K562 (cell line): ENCODE results near the gene SERINC5. TPM values are rescaled to one million over a fixed set of nuclear protein-coding genes. Genes with fewer than 3 reads are reported as not detected.

Source experiments
- ATAC-seq: fragments of 200-7000 bp; cut with Tn5 transposase; 3 replicates; pipeline ENCODE4 v1.9.1; 2020; ENCODE audit warnings: moderate library complexity
- BruUV-seq: library from RNA; stranded (reverse); fragments of 400-500 nt; replicated peaks from 2 replicates; lab custom pipeline; 2021; lab: Mats Ljungman, UMichigan
- CTCF ChIA-PET: fragments of 300-600 bp; formaldehyde crosslinking; extraction: SDS; loops from one replicate; lab custom pipeline; 2021; ENCODE audit warnings: low intra/inter-chr PET ratio; lab: Yijun Ruan, JAX
- POLR2A ChIA-PET: fragments of 300-600, 350-650 bp; sonication (Branson Sonifier 250); formaldehyde crosslinking; extraction: SDS; loops from one replicate; lab custom pipeline; 2021; ENCODE audit warnings: antibody characterized with exemption, inconsistent platforms; lab: Yijun Ruan, JAX
- DNase-seq, 4 experiments: peaks; one replicate each; pipeline versions ENCODE4 v3.0.0 to v3.0.0-alpha.2; 2011 to 2018; ENCODE audit warnings: low spot score in 3 of 4, mixed read lengths in 3 of 4; ENCODE audit errors: extremely low read depth in 1 of 4
- FAIRE-seq: peaks from 2 replicates; lab custom pipeline; 2011; peaks lifted over from hg19 to GRCh38; lab: Jason Lieb, UNC
- H2AFZ ChIP-seq: 2 replicates; pipeline ENCODE4 v1.6.0; 2011; ENCODE audit warnings: low read depth, low read length, control low read depth, inconsistent platforms
- H3K27ac ChIP-seq: fragments of 200-600 bp; 3 replicates; pipeline ENCODE4 v1.8.0; 2011; ENCODE audit warnings: low read depth, mild to moderate bottlenecking, control low read depth, inconsistent platforms, low read length, moderate library complexity, mixed read lengths; ENCODE audit errors: extremely low read depth
- H3K27me3 ChIP-seq, 2 experiments: fragments of 300-600 bp in 1 of 2; 2 replicates in 1 of 2; 3 replicates in 1 of 2; pipeline versions ENCODE4 v1.6.0 to v1.8.0; 2011; ENCODE audit warnings: inconsistent platforms in 2 of 2, low read length in 2 of 2, mild to moderate bottlenecking in 1 of 2, mixed read lengths in 1 of 2, moderate library complexity in 1 of 2; ENCODE audit not compliant: control insufficient read depth in 2 of 2, insufficient read depth in 2 of 2
- H3K36me3 ChIP-seq: fragments of 300-600 bp; 3 replicates; pipeline ENCODE4 v1.8.0; 2011; ENCODE audit warnings: mild to moderate bottlenecking, low read length, inconsistent platforms; ENCODE audit not compliant: control insufficient read depth, insufficient read depth
- H3K4me1 ChIP-seq, 2 experiments: fragments of 200-600 bp in 1 of 2; replicated peaks in 1 of 2; 2 replicates in 1 of 2; 3 replicates in 1 of 2; pipeline versions ENCODE4 v1.5.1 to v1.8.0; 2011; ENCODE audit warnings: inconsistent platforms in 2 of 2, low read length in 2 of 2, mild to moderate bottlenecking in 1 of 2, mixed read lengths in 1 of 2, moderate library complexity in 1 of 2; ENCODE audit not compliant: control insufficient read depth in 2 of 2, insufficient read depth in 2 of 2
- H3K4me2 ChIP-seq: 2 replicates; pipeline ENCODE4 v1.6.1; 2011; ENCODE audit warnings: low read length, control low read depth, inconsistent platforms, mixed read lengths; ENCODE audit not compliant: insufficient read depth
- H3K4me3 ChIP-seq: fragments of 200-600 bp; sonication (generic), shearing (Covaris generic); 2 replicates; pipeline ENCODE4 v1.5.1; 2016; ENCODE audit warnings: control low read depth, inconsistent platforms
- H3K79me2 ChIP-seq: fragments of 200-600 bp; 3 replicates; pipeline ENCODE4 v1.8.0; 2011; ENCODE audit warnings: low read length, inconsistent platforms; ENCODE audit not compliant: control insufficient read depth, insufficient read depth
- H3K9ac ChIP-seq, 2 experiments: 2 replicates each; pipeline versions ENCODE4 v1.6.0 to v1.6.1; 2011; ENCODE audit warnings: low read depth in 2 of 2, low read length in 2 of 2, control low read depth in 1 of 2, inconsistent platforms in 1 of 2, mild to moderate bottlenecking in 1 of 2, mixed read lengths in 1 of 2; ENCODE audit not compliant: insufficient read depth in 1 of 2
- H3K9me1 ChIP-seq: one replicate; pipeline ENCODE4 v1.6.0; 2011; ENCODE audit warnings: inconsistent platforms, mild to moderate bottlenecking, low read length, moderate library complexity; ENCODE audit not compliant: control insufficient read depth, insufficient read depth
- H3K9me3 ChIP-seq: replicated peaks from 2 replicates; pipeline ENCODE4 v1.5.1; 2011; ENCODE audit warnings: low read depth, low read length, inconsistent platforms; ENCODE audit not compliant: control insufficient read depth, insufficient read depth
- H4K20me1 ChIP-seq: replicated peaks from 2 replicates; pipeline ENCODE4 v1.6.1; 2011; ENCODE audit warnings: low read length, inconsistent platforms, mixed read lengths; ENCODE audit not compliant: control insufficient read depth, insufficient read depth
- ARID2 ChIP-seq: fragments of 450-650 bp; IDR thresholded peaks from 2 replicates; pipeline ENCODE4 v1.6.1; 2017; ENCODE audit warnings: antibody characterized with exemption, mild to moderate bottlenecking
- KAT2B ChIP-seq: IDR thresholded peaks from one replicate; pipeline ENCODE4 v1.6.1; 2012; ENCODE audit warnings: low read depth, mild to moderate bottlenecking, control low read depth, inconsistent platforms, low read length, moderate library complexity
- MECOM ChIP-seq: fragments of 250-450 bp; sonication (Bioruptor Pico); IDR thresholded peaks from 2 replicates; pipeline ENCODE4 v1.8.0; 2022; ENCODE audit warnings: inconsistent platforms
- MXI1 ChIP-seq: IDR thresholded peaks from 2 replicates; pipeline ENCODE4 v1.6.1; 2011; ENCODE audit warnings: low read depth, mild to moderate bottlenecking, improper control_type of control experiment, low read length
- RCOR1 ChIP-seq, 2 experiments: IDR thresholded peaks; 2 replicates each; pipeline ENCODE4 v1.6.1; 2012; ENCODE audit warnings: low read depth in 2 of 2, low read length in 2 of 2, borderline replicate concordance in 1 of 2, improper control_type of control experiment in 1 of 2
- RFX1 ChIP-seq: fragments of 450-650 bp; IDR thresholded peaks from 2 replicates; pipeline ENCODE4 v1.6.1; 2016; ENCODE audit warnings: mild to moderate bottlenecking, moderate library complexity
- RUNX1 ChIP-seq: sonication (generic); IDR thresholded peaks from 2 replicates; pipeline ENCODE4 v1.6.1; 2016; ENCODE audit warnings: antibody characterized with exemption, low read depth
- SAFB2 ChIP-seq: fragments of 200-400 bp; formaldehyde crosslinking; IDR thresholded peaks from 2 replicates; pipeline ENCODE4 v1.6.1; 2018; ENCODE audit warnings: borderline replicate concordance, low read length, low read depth, moderate library complexity; ENCODE audit not compliant: severe bottlenecking
- SPI1 ChIP-seq: IDR thresholded peaks from 2 replicates; pipeline ENCODE4 v1.6.1; 2011; ENCODE audit warnings: low read depth, low read length, control low read depth, borderline replicate concordance
- STAT6 ChIP-seq: sonication (generic); formaldehyde crosslinking; IDR thresholded peaks from 2 replicates; pipeline ENCODE4 v1.8.1; 2023; ENCODE audit warnings: mild to moderate bottlenecking, missing genetic modification reagents
- TAF15 ChIP-seq: fragments of 200-400 bp; formaldehyde crosslinking; IDR thresholded peaks from 2 replicates; pipeline ENCODE4 v1.6.1; 2017; ENCODE audit warnings: mild to moderate bottlenecking, low read depth, low read length, moderate library complexity
- TCF7L2 ChIP-seq: fragments of 150-350 bp; IDR thresholded peaks from 2 replicates; pipeline ENCODE4 v1.6.1; 2016; ENCODE audit warnings: low read depth, mild to moderate bottlenecking, low read length, moderate library complexity
- ZBTB33 ChIP-seq: sonication (generic); formaldehyde crosslinking; IDR thresholded peaks from 2 replicates; pipeline ENCODE4 v1.8.1; 2023; ENCODE audit warnings: mild to moderate bottlenecking, missing genetic modification reagents
- ZNF121 ChIP-seq: sonication (generic); formaldehyde crosslinking; conservative IDR thresholded peaks from 2 replicates; pipeline ENCODE4 v1.8.0; 2022; ENCODE audit warnings: missing genetic modification reagents
- ZNF436 ChIP-seq: fragments of 250-450, 450-650 bp; sonication (Bioruptor Pico); formaldehyde crosslinking; IDR thresholded peaks from 2 replicates; pipeline ENCODE4 v1.7.0; 2020; ENCODE audit warnings: mild to moderate bottlenecking
- ZNF511 ChIP-seq: sonication (generic); formaldehyde crosslinking; IDR thresholded peaks from 2 replicates; pipeline ENCODE4 v1.8.0; 2022; ENCODE audit warnings: mild to moderate bottlenecking, missing genetic modification reagents
- ZNF655 ChIP-seq: fragments of 250-450 bp; sonication (Bioruptor Pico); IDR thresholded peaks from 2 replicates; pipeline ENCODE4 v1.5.0; 2021
- WGBS: fragments of 100-300 bp; shearing (Covaris generic); methylation state at CpG from one replicate; pipeline ENCODE4 v1.1.6; 2016; ENCODE audit warnings: low coverage, mixed read lengths; ENCODE audit not compliant: insufficient coverage; ENCODE audit errors: missing lambda C conversion rate; 5-methylcytosine and 5-hydroxymethylcytosine counted together
- in situ Hi-C: fragments of 300-500 bp; cut with MboI; formaldehyde crosslinking; loops from 4 replicates; pipeline ENCODE4 v1.15.0; 2018; ENCODE audit warnings: inconsistent platforms, mixed read lengths
- intact Hi-C: fragments of 100-400 bp; cut with micrococcal nuclease; formaldehyde crosslinking; loops from 2 replicates; pipeline ENCODE4 v1.14.2; 2022
- polyA plus RNA-seq, 8 experiments: library from polyadenylated mRNA; depleted of rRNA in 4 of 8; stranded (reverse) in 5 of 8; unstranded in 3 of 8; fragments of >200 nt; fragmentation: Nextera tagmentation in 2 of 8; fragmentation: Illumina TruSeq in 1 of 8; extraction: Ambion mirVana in 2 of 8; extraction: Trizol in 1 of 8; gene quantifications; 2 replicates each; pipeline versions ENCODE4 v1.2.1 to v1.2.3, GENCODE V29; 2011 to 2014; ENCODE audit warnings: inconsistent platforms in 1 of 8, missing spikeins in 1 of 8
- total RNA-seq, 7 experiments: library from RNA; depleted of rRNA in 6 of 7; stranded (reverse); fragments of >200 nt in 6 of 7; fragmentation: Illumina TruSeq in 2 of 7; extraction: Trizol in 2 of 7; gene quantifications; 2 replicates each; pipeline versions ENCODE4 v1.2.1 to v1.2.3, GENCODE V29; 2011 to 2021; ENCODE audit warnings: low replicate concordance in 1 of 7

Gene SERINC5
- total and polyA plus RNA-seq, 9 of the 15 experiments (the other 6 are each of a cell fraction or from before 2014, with no cell fraction given): 1.4 to 7.9 (median 3.7) TPM

GRCh38 chr5:80210014-80210413 is 45.8 kb downstream of the SERINC5 start:
- ChIA-PET POLR2A (interaction anchor here (0.9 kb wide), 1 partner anchor 18 kb away, joined by 3 read pairs; no protein-coding TSS in a partner anchor), CTCF (no interaction called here)
- peaks cover 3 to 6% of the 10 kb centered on the region in 2 experiments; a peak in 3 of 5 replicates for H3K4me1 ChIP-seq
- H2AFZ ChIP-seq: no peak overlapping the region
- H3K9me1 ChIP-seq: no peaks in the 10 kb centered on the region
- no peak overlapping the region for H3K27ac ChIP-seq
- 79% methylated on average over 6 of the region's 6 CpGs for WGBS
- no peak overlapping the region for H3K4me3 ChIP-seq
- no peaks in the 10 kb centered on the region; the same call in 1 of the 2 replicates for H3K9me3 ChIP-seq
- no peak overlapping the region for H3K9ac ChIP-seq
- DNase-seq (no peak), ATAC-seq (no peak), FAIRE-seq (no peak)
- H3K4me2 ChIP-seq: no peak overlapping the region
- no peaks in the 10 kb centered on the region for H3K79me2 ChIP-seq
- H4K20me1 ChIP-seq: peaks cover 8% of the 10 kb centered on the region
- no TSS peak for BruUV-seq
- in situ Hi-C loops: no loop called here
- H3K27me3 ChIP-seq: no peaks in the 10 kb centered on the region; a peak in 1 of 5 replicates
- no peaks in the 10 kb centered on the region for H3K36me3 ChIP-seq
- intact Hi-C loops: no loop called here
- no peak for TF ChIP-seq ZNF436 (CRISPR knock-in tag)
- no peak for TF ChIP-seq ZBTB33 (CRISPR knock-in tag)
- TF ChIP-seq TAF15: no peak
- no peak for TF ChIP-seq MECOM (CRISPR knock-in tag)
- TF ChIP-seq RCOR1 (IDR thresholded peaks at IDR 0.05; ENCODE audit: borderline replicate concordance in 1 of 2, low read depth in 2 of 2, low read length in 2 of 2): no peak
- TF ChIP-seq MXI1: no peak
- no peak for TF ChIP-seq ARID2
- TF ChIP-seq KAT2B: no peak
- TF ChIP-seq RUNX1: no peak
- TF ChIP-seq STAT6 (CRISPR knock-in tag): no peak
- TF ChIP-seq TCF7L2: no peak
- TF ChIP-seq SAFB2: no peak
- TF ChIP-seq ZNF511 (CRISPR knock-in tag): no peak
- no peak for TF ChIP-seq ZNF655 (CRISPR knock-in tag)
- TF ChIP-seq RFX1: no peak
- no peak for TF ChIP-seq SPI1
- no peak for TF ChIP-seq ZNF121 (CRISPR knock-in tag)
